Loucy (cell line): ENCODE results near the gene DRAM1.

Experiments used
- EZH2phosphoT487 ChIP-seq: fragments of 200-600 bp; IDR thresholded peaks from 2 replicates; pipeline ENCODE4 v1.6.1; 2018; ENCODE audit warnings: antibody characterized with exemption, mild to moderate bottlenecking, moderate library complexity, borderline replicate concordance
- TF ChIP-seq, protein P1 (sequence below): fragments of 200-600 bp; sonication (generic); conservative IDR thresholded peaks from 2 replicates; pipeline ENCODE4 v1.5.1; 2014; ENCODE audit warnings: mild to moderate bottlenecking, antibody characterized with exemption, low read length

- TF ChIP-seq, protein P1, sequence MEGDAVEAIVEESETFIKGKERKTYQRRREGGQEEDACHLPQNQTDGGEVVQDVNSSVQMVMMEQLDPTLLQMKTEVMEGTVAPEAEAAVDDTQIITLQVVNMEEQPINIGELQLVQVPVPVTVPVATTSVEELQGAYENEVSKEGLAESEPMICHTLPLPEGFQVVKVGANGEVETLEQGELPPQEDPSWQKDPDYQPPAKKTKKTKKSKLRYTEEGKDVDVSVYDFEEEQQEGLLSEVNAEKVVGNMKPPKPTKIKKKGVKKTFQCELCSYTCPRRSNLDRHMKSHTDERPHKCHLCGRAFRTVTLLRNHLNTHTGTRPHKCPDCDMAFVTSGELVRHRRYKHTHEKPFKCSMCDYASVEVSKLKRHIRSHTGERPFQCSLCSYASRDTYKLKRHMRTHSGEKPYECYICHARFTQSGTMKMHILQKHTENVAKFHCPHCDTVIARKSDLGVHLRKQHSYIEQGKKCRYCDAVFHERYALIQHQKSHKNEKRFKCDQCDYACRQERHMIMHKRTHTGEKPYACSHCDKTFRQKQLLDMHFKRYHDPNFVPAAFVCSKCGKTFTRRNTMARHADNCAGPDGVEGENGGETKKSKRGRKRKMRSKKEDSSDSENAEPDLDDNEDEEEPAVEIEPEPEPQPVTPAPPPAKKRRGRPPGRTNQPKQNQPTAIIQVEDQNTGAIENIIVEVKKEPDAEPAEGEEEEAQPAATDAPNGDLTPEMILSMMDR: no peak
- no peak for TF ChIP-seq EZH2phosphoT487
These were observed 3.8 kb downstream of the DRAM1 start for GRCh38 chr12:101881228-101881627.
